ENCODE measurements around the gene NR2C2.
A peak's percentile ranks its signal among the peaks of the same experiment; 100 is the strongest.

NR2C2 gene

GRCh38 chr3:14980689-14981088, 33.3 kb downstream of the NR2C2 start:
- Histone ChIP-seq H3K27me3 (replicated peaks; ENCODE audit: control insufficient read depth, insufficient read depth, low read length) (no peaks in the 10 kb centered on the region), H3K4me3 (replicated peaks; ENCODE audit: low read depth, low read length) (no peak overlapping the region), H3K36me3 (ENCODE audit: control insufficient read depth, insufficient read depth, low read length) (no peaks in the 10 kb centered on the region; the same call in 1 of the 2 replicates)
- TF ChIP-seq, protein P1, sequence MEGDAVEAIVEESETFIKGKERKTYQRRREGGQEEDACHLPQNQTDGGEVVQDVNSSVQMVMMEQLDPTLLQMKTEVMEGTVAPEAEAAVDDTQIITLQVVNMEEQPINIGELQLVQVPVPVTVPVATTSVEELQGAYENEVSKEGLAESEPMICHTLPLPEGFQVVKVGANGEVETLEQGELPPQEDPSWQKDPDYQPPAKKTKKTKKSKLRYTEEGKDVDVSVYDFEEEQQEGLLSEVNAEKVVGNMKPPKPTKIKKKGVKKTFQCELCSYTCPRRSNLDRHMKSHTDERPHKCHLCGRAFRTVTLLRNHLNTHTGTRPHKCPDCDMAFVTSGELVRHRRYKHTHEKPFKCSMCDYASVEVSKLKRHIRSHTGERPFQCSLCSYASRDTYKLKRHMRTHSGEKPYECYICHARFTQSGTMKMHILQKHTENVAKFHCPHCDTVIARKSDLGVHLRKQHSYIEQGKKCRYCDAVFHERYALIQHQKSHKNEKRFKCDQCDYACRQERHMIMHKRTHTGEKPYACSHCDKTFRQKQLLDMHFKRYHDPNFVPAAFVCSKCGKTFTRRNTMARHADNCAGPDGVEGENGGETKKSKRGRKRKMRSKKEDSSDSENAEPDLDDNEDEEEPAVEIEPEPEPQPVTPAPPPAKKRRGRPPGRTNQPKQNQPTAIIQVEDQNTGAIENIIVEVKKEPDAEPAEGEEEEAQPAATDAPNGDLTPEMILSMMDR (IDR thresholded peaks at IDR 0.05; ENCODE audit: insufficient read depth, low read length, poor library complexity, severe bottlenecking) = no peak
- DNase-seq (ENCODE audit: extremely low read depth, insufficient read length) = no peak

GRCh38 chr3:14984581-14985113, 37.3 kb downstream of the NR2C2 start:
- Histone ChIP-seq H3K4me3 (replicated peaks; ENCODE audit: low read depth, low read length) (no peak overlapping the region), H3K27me3 (replicated peaks; ENCODE audit: control insufficient read depth, insufficient read depth, low read length) (no peaks in the 10 kb centered on the region), H3K36me3 (ENCODE audit: control insufficient read depth, insufficient read depth, low read length) (no peaks in the 10 kb centered on the region; the same call in 1 of the 2 replicates)
- TF ChIP-seq, protein P1 (IDR thresholded peaks at IDR 0.05; ENCODE audit: insufficient read depth, low read length, poor library complexity, severe bottlenecking) = no peak
- DNase-seq (ENCODE audit: extremely low read depth, insufficient read length) = no peak

- Histone ChIP-seq H3K27me3 (replicated peaks; ENCODE audit: control insufficient read depth, insufficient read depth, low read length) (no peaks in the 10 kb centered on the region), H3K4me3 (replicated peaks; ENCODE audit: low read depth, low read length) (no peak overlapping the region), H3K36me3 (ENCODE audit: control insufficient read depth, insufficient read depth, low read length) (no peaks in the 10 kb centered on the region)
- peak; percentile 71 for DNase-seq (ENCODE audit: extremely low read depth, insufficient read length)
- TF ChIP-seq, protein P1 (IDR thresholded peaks at IDR 0.05; ENCODE audit: insufficient read depth, low read length, poor library complexity, severe bottlenecking) = peak; percentile 57
Observed at GRCh38 chr3:14988988-14989394, 41.6 kb downstream of the NR2C2 start.

DNA sequence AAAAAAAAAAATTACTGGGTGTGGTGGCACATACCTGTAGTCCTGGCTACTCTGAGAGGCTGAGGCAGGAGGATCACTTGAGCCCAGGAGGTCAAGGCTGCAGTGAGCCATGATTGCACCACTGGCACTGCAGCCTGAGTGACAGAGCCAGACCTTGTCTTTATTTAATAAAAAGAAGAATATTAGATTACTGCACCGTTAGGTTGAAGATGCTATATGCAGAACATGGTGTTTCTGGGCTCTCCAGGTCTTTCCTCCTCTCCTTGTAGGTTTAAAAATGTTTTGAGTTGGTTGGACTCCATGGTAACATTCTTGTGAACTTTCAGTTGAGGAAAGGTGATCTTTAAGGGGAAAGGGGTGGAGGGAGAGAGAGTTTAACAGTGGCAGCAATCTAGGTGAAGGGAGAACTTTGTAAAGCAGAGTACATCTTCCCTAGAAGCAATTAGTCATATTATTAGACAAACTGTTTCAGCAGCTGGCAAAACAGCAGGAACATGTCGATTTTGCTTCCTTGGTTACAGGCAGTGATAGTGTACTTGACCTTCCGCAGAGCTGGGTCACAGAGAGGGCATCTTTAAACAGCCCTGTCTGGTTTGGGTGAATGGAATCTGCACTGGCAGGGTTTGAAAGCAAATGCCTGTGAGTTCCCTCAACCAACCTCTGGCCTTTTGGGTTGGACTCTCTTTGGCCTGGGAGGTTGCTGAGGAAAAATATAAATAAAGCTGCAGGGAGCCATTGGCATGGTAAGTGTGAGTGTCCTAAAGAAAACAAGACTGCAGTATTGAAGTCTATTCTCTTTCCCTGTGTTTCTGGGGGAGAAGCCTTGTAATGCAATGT, 42.8 kb downstream of the NR2C2 start:
- Histone ChIP-seq H3K4me3 (replicated peaks; ENCODE audit: low read depth, low read length) (no peak overlapping the region), H3K36me3 (ENCODE audit: control insufficient read depth, insufficient read depth, low read length) (no peaks in the 10 kb centered on the region), H3K27me3 (replicated peaks; ENCODE audit: control insufficient read depth, insufficient read depth, low read length) (no peaks in the 10 kb centered on the region)
- TF ChIP-seq, protein P1 (IDR thresholded peaks at IDR 0.05; ENCODE audit: insufficient read depth, low read length, poor library complexity, severe bottlenecking) = no peak
- no peak for DNase-seq (ENCODE audit: extremely low read depth, insufficient read length)

- no peaks in the 10 kb centered on the region for H3K36me3 ChIP-seq (ENCODE audit: control insufficient read depth, insufficient read depth, low read length)
- H3K4me3 ChIP-seq (replicated peaks; ENCODE audit: low read depth, low read length) = no peak overlapping the region
- DNase-seq (ENCODE audit: extremely low read depth, insufficient read length) = no peak
- TF ChIP-seq, protein P1 (IDR thresholded peaks at IDR 0.05; ENCODE audit: insufficient read depth, low read length, poor library complexity, severe bottlenecking) = no peak
- H3K27me3 ChIP-seq (replicated peaks; ENCODE audit: control insufficient read depth, insufficient read depth, low read length) = no peaks in the 10 kb centered on the region
Observed at GRCh38 chr3:14990780-14991148, 43.4 kb downstream of the NR2C2 start.

All from GM06990 (cell line).